Suprapubic skin (tissue), 4 donors: Measurements from ENCODE around the gene GABRR1. TPM values are rescaled to one million over a fixed set of nuclear protein-coding genes. Genes with fewer than 3 reads are reported as not detected.

Source experiments
- DNase-seq, 2 donors: peaks; one replicate each; pipeline ENCODE4 v3.0.0-alpha.2; 2019; ENCODE audit warnings: low spot score in 2 of 2
- H3K27ac ChIP-seq: fragments of 200-600 bp; sonication (generic); one replicate; pipeline ENCODE4 v1.5.1; 2019
- H3K27me3 ChIP-seq: fragments of 200-600 bp; sonication (generic); one replicate; pipeline ENCODE4 v1.5.1; 2019
- H3K36me3 ChIP-seq: fragments of 200-600 bp; sonication (generic); one replicate; pipeline ENCODE4 v1.5.1; 2019
- H3K4me1 ChIP-seq: fragments of 200-600 bp; sonication (generic); one replicate; pipeline ENCODE4 v1.5.1; 2019
- H3K4me3 ChIP-seq: fragments of 200-600 bp; sonication (generic); one replicate; pipeline ENCODE4 v1.5.1; 2019; ENCODE audit warnings: mild to moderate bottlenecking
- H3K9me3 ChIP-seq: fragments of 200-600 bp; sonication (generic); one replicate; pipeline ENCODE4 v1.5.1; 2019
- CTCF ChIP-seq, 2 donors: fragments of 200-600 bp in 1 of 2; fragments of 450-650 bp in 1 of 2; sonication (generic) in 1 of 2; IDR thresholded peaks; one replicate each; pipeline ENCODE4 v1.5.1; 2016 to 2019; ENCODE audit warnings: antibody characterized with exemption in 2 of 2, mild to moderate bottlenecking in 1 of 2, moderate library complexity in 1 of 2
- EP300 ChIP-seq: sonication (generic); formaldehyde crosslinking; IDR thresholded peaks from one replicate; pipeline ENCODE4 v1.6.1; 2017; ENCODE audit warnings: antibody characterized with exemption
- POLR2A ChIP-seq, 2 donors: fragments of 450-650 bp; IDR thresholded peaks; one replicate each; pipeline ENCODE4 v1.6.1; 2017; ENCODE audit warnings: antibody characterized with exemption in 2 of 2, mild to moderate bottlenecking in 2 of 2, moderate library complexity in 2 of 2
- POLR2AphosphoS5 ChIP-seq, 3 donors: sonication (generic); formaldehyde crosslinking; IDR thresholded peaks; one replicate each; pipeline ENCODE4 v1.6.1; 2017; ENCODE audit warnings: antibody characterized with exemption in 3 of 3
- WGBS: methylation state at CpG from one replicate; pipeline ENCODE4 v1.1.5; 2018; 5-methylcytosine and 5-hydroxymethylcytosine counted together
- total RNA-seq, 4 donors: library from RNA; depleted of rRNA; stranded (reverse); fragments of >200 nt; gene quantifications; one replicate each; pipeline ENCODE4 v1.1.0, GENCODE V29; 2016

Gene GABRR1
- total RNA-seq, 4 donors from 2014 or later, result 0.48 to 0.52 TPM; not detected in 2

- no peak for TF ChIP-seq CTCF (IDR thresholded peaks at IDR 0.05)
- no peak for TF ChIP-seq POLR2AphosphoS5 (IDR thresholded peaks at IDR 0.05)
- TF ChIP-seq EP300, result no peak
- Histone ChIP-seq H3K9me3 (no peaks in the 10 kb centered on the region), H3K27me3 (no peaks in the 10 kb centered on the region), H3K36me3 (no peaks in the 10 kb centered on the region), H3K4me3 (no peak overlapping the region), H3K4me1 (no peaks in the 10 kb centered on the region), H3K27ac (no peak overlapping the region)
- 70% methylated on average over 2 of the region's 2 CpGs for WGBS
- no peak for DNase-seq
Measured at GRCh38 chr6:89251170-89251569, 34.0 kb upstream of the GABRR1 start.

- no peaks in the 10 kb centered on the region for H3K36me3 ChIP-seq
- TF ChIP-seq POLR2AphosphoS5 (IDR thresholded peaks at IDR 0.05) (no peak), CTCF (IDR thresholded peaks at IDR 0.05) (no peak), EP300 (no peak), POLR2A (IDR thresholded peaks at IDR 0.05) (no peak)
- 86% methylated on average over 7 of the region's 7 CpGs for WGBS
Measured at GRCh38 chr6:89250239-89250638, 33.1 kb upstream of the GABRR1 start.

DNA sequence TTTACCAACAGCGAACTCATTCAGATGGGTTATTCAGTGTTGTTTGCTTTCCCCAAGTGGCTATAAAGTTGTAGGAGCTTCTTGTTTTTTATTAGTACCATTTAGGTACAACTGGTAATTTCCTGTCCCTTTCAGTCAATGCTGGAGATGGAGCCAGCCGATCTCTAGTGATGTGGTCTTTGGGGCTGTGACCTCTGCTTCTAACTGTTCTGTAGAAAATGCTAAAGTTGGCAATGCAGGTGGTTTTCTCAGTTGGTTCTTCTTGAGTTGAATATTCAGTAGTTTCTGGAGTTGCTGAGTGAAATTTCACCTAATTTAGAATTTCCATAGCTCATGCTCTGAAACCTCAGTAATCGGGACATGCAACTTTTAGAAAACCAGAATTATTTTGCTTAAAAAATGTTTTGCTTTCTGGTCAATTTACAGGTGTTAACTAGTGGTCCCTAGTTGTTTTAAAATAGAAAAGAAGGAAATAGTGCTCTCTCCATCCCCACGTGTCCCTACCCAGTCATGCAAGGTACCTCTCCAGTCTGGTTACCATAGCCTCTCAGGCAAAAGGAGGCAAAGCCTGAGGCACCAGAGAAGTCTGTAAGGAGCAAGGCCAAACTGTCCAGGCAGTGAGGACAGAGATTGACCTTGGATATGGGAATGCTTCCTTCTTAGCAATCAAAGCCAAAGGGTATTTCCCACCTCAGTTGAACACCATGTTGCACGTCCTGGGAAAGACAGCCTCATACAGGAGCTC is 27.3 kb upstream of the GABRR1 start:
- H3K27ac ChIP-seq, result no peak overlapping the region
- H3K36me3 ChIP-seq, result no peaks in the 10 kb centered on the region
- 80% methylated on average over 5 of the region's 5 CpGs for WGBS
- DNase-seq, result no peak
- TF ChIP-seq CTCF (IDR thresholded peaks at IDR 0.05), result no peak
- TF ChIP-seq POLR2A (IDR thresholded peaks at IDR 0.05), result no peak
- TF ChIP-seq EP300, result no peak
- TF ChIP-seq POLR2AphosphoS5 (IDR thresholded peaks at IDR 0.05), result no peak
- no peaks in the 10 kb centered on the region for H3K9me3 ChIP-seq
- H3K4me1 ChIP-seq, result peaks cover 9% of the 10 kb centered on the region
- H3K27me3 ChIP-seq, result no peaks in the 10 kb centered on the region
- H3K4me3 ChIP-seq, result no peak overlapping the region

More at GRCh38 chr6:89250239-89250638, 33.1 kb upstream of the GABRR1 start:
- DNase-seq, result no peak
- Histone ChIP-seq H3K4me3 (no peak overlapping the region), H3K27ac (no peak overlapping the region), H3K9me3 (no peaks in the 10 kb centered on the region), H3K27me3 (no peaks in the 10 kb centered on the region), H3K4me1 (no peaks in the 10 kb centered on the region)

- peaks cover 9% of the 10 kb centered on the region for H3K4me1 ChIP-seq
- no peaks in the 10 kb centered on the region for H3K36me3 ChIP-seq
- TF ChIP-seq POLR2AphosphoS5 (IDR thresholded peaks at IDR 0.05) (no peak), CTCF (IDR thresholded peaks at IDR 0.05) (no peak), POLR2A (IDR thresholded peaks at IDR 0.05) (no peak), EP300 (no peak)
- H3K9me3 ChIP-seq, result no peaks in the 10 kb centered on the region
- no peak for DNase-seq
- no peaks in the 10 kb centered on the region for H3K27me3 ChIP-seq
- no peak overlapping the region for H3K27ac ChIP-seq
- 19% methylated on average over 1 of the region's 1 CpG for WGBS
- no peak overlapping the region for H3K4me3 ChIP-seq
Measured at GRCh38 chr6:89243331-89243629, 26.1 kb upstream of the GABRR1 start.

GRCh38 chr6:89242574-89243330 is 25.6 kb upstream of the GABRR1 start:
- Histone ChIP-seq H3K9me3 (no peaks in the 10 kb centered on the region), H3K4me3 (no peak overlapping the region), H3K36me3 (no peaks in the 10 kb centered on the region), H3K27me3 (no peaks in the 10 kb centered on the region), H3K27ac (no peak overlapping the region), H3K4me1 (peaks cover 9% of the 10 kb centered on the region)
- TF ChIP-seq POLR2AphosphoS5 (IDR thresholded peaks at IDR 0.05) (no peak), CTCF (IDR thresholded peaks at IDR 0.05) (peak; percentile 9 to 31)
- 20% methylated on average over 3 of the region's 3 CpGs for WGBS
- DNase-seq, result no peak
